Left lobe of liver (tissue), 2 donors: ENCODE measurements around the gene CLSTN2. TPM values are rescaled to one million over a fixed set of nuclear protein-coding genes. Genes with fewer than 3 reads are reported as not detected.

Experiments used
- ATAC-seq: fragments of 200-7000 bp; cut with Tn5 transposase; one replicate; pipeline ENCODE4 v1.9.1; 2020; ENCODE audit warnings: mild to moderate bottlenecking, moderate library complexity
- DNase-seq: peaks from one replicate; pipeline ENCODE4 v3.0.0-alpha.2; 2020; ENCODE audit warnings: low spot score
- total RNA-seq: library from RNA; stranded (reverse); gene quantifications from one replicate; pipeline ENCODE4 v1.2.1, GENCODE V29; 2021
- donor health status: DM: no; HTN: no; CAD: no; lungs with moderate emphysema.
- donor health status: DM: no; HTN: yes; CAD: no.

The CLSTN2 gene
- total RNA-seq, 1 donor from 2014 or later, result 1.9 TPM

DNA sequence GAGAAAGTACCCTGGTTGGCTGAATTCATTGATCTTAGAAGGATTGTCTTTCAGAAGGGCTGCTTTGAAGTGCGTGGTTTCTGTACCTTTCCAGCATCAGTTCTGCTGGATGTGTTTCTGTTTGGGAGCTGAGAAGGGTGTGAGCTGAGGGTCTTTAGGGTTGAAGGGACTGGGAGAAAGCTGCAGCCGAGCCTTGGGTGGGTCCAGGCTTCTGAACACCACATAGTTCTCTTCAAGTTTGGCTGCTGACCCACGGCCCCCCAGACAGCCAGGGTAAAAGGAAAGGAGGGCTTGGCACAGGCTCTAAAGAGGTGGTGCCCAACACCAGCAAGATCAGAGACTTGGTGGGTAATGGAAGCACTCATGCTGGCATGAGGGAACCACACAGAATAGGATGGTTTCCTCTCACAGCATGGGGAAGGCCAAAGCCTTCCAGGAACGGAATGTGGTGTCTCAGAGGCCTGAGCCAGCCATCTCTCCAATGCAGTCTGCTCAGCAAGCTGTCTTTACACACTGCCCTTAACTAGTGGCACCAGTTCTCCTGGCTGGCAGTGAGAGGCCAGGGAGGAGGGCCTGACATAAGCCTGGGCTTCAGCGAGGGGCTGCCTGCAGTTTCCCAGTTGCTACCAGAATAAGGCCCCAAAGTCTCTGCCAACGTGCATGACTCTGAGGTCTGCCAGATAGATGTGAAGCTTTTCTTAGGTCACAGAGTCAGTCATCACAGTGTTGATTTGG lies 503.9 kb downstream of the CLSTN2 start:
- ATAC-seq (no peak), DNase-seq (no peak)

DNA sequence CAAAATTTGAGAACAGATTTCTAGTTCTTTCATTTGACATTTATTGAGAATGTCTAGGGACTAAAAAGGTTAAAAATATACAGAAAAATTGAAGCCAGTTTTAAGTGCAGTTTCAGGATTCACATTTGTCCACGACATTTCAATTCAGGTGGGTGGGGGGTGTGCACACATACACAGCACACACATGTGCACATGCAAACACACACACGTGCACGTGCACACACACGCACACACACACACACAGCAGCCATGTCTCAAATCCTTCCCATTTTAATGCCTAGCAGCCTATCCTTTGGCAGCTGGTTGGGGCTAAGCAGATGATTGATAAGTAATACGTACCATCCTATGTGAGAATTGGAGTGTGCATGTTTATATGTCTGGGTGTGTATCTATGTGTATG lies 504.5 kb downstream of the CLSTN2 start:
- no peak for DNase-seq
- no peak for ATAC-seq

DNA sequence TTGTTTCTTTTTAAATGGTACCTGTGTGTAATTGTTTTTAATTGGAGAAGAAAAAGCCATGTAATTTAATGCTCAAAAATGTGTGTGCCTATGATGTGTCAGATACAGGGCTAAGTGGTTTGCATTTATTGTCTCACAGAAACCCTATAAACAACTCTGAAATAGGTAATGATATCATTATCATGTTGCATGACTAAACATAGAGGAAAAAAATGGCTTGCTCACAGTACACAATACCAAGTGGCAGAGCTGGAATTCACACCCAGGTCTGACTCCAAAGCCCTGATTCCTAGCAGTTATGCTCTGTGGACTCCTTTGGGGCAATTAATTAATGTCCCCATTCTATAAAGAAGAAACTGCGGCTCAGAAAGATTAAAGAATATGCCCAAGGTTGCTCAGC lies 505.5 kb downstream of the CLSTN2 start:
- DNase-seq (no peak), ATAC-seq (no peak)

DNA sequence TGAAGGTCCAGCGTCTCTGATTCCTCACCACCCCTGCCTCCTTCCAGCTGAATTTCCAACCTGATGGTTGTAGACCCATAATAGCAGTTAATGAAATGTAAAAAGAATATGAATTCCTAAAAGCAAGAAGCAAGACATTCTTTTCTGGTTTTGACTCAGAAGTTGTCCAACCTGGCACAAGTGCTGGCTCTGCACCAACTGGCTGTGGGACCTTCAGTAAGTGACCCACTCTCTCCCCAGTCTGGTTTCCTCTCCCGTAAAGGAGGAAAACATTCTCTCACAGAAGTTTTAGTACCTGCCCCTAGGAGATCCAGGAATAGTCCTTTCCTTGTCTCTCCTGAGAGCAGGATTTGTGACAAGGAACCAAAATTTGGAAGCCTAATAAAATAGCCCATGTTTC lies 506.0 kb downstream of the CLSTN2 start:
- ATAC-seq (no peak), DNase-seq (no peak)

DNA sequence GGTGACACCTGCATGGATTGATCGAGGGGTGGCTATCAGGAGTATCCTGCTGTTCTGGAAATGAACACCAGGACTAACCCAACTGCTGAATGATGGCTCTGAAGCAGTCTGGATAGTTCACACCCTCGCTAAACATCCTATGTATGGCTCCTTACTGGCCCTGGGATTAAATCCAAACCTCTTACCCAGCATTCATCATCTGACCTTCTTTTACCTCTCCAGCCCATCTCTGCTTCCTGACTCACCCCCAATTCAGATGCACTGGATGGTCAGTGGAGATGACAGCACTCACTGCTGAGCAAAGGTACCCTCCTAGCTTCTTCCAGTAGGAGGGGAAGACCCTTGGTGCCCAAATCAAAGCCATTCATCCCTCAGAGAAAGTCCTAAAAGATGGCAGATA lies 507.6 kb downstream of the CLSTN2 start:
- no peak for ATAC-seq
- no peak for DNase-seq

DNA sequence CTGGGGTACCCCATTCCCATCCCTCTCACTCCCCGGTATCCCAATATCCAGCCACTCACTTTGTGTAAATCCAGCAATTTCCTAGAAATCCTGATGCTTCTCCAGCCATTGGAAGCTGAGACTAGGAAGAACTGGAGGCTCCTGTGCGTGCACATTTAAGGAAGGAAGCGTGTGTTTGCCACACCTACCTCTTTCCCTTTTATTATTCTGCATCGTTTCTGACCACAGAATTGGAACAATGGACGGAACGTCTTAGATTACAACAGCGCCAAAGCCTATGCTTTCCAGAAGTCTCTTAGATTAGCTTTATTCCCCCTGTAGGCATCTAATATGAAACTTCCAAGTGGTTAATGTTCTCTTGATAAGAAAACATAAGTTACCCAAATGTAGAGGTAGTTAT lies 508.1 kb downstream of the CLSTN2 start:
- peak; percentile 34 for ATAC-seq
- no peak for DNase-seq

DNA sequence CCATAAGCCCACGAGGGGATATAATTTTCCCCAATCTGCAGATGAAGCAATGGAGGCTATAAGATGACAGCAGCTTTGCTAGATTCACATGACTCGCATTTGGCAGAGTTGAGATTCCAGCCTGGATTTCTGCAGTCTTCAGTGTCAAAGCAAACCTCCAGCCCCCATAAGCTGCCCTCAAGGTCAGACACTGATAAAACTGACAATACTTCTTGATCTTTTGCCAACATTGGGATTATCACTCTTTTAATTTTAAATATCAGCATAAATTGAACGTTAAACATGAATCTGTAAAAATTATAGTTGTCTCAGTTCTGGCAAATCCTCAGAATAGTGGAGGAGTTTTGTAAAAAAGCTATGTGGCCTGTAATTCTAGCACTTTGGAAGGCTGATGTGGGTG lies 508.8 kb downstream of the CLSTN2 start:
- no peak for ATAC-seq
- no peak for DNase-seq

DNA sequence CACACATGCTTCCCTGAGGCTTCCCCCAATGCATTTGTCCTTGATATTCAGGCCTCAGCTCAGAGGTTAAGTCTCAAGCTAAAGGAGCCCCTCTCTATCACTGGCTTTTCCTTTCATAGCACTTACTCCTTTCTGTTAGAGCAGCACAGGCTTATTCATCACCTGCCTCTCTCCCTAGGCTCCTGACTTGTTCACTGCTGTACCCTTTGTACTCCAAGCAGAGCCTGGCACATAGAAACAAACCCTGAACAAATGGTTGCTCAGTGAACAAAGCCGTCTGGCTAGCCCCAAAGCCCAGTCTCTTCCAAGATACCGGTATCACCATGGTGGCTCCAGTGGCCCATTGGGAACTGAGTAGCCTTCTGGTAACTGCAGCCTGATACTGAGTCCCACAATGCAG lies 511.7 kb downstream of the CLSTN2 start:
- DNase-seq (no peak), ATAC-seq (no peak)

DNA sequence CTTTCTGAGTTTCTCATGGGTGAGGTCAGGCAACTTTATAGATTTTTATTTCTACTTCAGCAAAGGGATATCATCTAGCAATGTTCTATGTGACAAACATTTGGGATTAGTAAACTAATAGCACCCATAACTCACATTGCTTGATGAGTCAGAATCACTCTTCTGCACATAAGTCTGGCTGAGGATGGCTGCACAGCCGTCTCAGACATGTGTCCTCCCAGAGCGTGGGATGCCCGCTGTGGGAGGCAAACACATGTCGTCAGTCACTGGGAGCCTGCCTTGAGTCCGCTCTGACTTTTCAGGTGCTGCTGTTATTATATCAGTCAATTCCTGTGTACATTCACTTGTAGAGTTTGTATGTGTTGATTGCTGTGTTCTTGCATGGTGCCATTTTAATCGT lies 512.2 kb downstream of the CLSTN2 start:
- DNase-seq, result no peak
- no peak for ATAC-seq

DNA sequence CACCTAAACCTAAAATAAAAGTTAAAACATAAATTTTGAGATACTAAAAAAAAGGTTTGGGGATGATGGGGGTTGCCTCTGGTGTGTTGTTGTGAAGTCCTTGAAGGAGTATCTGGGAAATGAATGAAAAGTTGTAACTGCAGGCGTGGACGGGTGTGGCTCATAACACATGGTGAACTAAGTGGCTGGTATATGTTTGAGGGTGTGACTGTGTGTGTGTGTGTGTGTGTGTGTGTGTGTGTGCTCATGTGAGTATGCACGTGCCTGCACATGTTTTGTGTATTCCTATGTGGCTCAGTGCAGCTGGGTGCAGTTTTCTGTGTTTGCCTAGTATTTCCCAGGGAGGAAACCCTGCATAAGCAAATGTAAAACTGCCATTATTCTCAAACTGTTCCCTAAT lies 513.0 kb downstream of the CLSTN2 start:
- DNase-seq (no peak), ATAC-seq (no peak)

DNA sequence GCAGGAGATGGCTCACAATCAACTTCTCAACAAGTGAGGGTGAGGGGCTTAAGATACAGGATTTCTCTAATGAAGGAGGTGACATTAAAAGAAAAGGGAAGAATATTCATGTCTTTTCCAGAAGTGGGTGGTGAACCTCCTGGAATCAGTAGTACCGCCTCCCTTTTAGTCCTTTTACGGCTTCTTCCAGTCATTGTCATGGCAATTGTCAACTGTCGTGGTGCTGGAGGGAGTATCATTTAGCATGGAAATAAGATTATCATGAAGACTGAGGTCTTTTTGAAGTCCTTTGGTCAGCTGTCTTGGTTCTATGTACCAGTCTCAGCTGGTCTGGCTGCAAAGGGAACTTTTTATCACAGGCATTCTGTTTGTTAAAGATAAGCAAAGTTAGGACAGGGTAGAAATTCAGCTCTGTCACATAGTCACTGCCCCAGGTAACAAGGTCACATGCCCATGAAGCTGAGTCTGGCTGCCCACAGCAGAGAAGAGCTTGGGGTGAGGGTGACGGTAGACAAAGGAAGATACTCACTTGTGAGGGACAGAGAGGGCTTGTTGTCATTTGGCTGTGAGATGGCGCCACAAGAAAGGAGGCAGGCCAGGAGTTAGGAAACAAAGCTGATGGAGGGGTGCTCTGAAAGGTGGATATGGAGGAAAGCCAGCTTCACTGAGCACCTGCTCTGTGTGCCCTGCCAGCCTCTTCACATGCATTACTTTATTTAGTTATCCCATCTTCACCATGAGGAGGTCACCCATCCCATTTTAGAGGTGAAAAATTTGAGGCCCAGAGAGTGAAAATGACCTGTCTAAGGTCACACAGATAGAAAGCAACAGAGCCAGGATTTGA lies 514.6 kb downstream of the CLSTN2 start:
- no peak for DNase-seq
- peak; percentile 32 for ATAC-seq

DNA sequence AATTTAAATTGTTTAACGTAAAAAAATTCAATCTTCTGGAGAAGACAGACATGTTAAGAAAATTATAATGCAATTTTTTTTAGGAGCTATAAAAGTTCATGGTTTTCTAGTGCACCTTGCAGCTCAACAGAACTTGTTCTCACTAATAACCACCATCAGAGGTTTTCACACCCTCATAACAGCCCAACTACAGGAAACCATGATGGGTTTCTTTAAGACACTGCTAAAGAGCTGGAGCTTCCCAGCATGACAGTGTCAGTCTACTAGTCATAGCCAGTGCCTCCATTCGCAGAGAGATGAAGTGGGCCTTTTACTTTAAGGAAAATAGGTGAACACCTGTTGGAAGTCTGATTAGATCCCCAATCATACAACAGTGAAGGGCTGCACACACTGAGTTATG lies 518.8 kb downstream of the CLSTN2 start:
- DNase-seq, result no peak
- ATAC-seq, result no peak

DNA sequence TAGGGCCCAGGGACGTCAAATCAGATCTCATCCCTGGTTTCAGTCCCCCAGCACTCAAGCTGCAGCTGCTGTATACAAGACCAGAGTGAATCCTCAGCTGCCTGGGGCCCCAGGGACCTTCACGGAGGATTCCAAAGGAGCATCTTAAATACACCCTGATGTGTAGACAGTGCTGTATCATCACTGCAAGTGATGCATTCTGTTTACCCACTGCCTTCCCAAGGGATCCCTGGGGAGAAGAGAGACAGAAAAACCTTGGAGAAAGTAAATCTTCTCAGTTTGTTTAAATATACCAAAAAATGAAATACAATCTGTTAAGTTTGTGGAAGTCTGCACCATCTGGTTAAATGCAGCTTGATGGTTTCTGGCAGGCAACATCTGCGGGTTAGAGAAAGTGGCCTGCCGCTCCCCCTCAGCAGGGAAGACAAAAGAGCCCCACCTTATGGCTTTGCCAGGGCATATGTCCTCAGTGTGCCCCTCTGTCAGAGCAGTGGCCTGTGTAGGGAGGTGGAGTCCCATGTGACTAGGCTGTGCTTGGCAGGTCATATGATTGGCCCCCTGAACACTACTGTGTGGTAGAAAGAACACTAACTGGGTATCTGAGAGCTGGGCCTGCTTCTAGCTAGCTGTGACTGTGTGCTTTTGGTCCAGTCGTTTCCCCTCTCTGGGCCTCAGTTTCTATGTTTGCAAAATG lies 520.7 kb downstream of the CLSTN2 start:
- ATAC-seq, result no peak

DNA sequence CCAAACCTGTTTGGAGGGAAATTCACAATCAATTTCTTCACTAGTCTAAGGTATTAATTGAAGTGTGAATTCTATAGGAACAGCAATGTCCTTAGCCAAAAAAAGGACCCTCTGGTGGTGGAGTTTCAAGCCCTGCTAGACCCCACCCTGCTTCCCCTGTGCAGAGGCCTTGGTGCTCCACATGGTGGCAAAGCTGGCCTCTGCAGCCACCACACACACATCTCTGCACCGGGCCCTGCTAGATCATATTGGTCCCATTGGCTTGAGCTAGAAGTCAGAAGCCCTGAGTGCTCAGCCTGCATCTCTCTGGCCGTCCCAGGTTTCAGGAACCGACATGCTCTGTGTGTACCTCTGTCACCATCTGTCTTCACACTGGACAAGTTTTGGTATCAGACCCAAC lies 522.0 kb downstream of the CLSTN2 start:
- no peak for ATAC-seq
- DNase-seq, result no peak

More for the DNA sequence above, 520.7 kb downstream of the CLSTN2 start:
- no peak for DNase-seq

DNA sequence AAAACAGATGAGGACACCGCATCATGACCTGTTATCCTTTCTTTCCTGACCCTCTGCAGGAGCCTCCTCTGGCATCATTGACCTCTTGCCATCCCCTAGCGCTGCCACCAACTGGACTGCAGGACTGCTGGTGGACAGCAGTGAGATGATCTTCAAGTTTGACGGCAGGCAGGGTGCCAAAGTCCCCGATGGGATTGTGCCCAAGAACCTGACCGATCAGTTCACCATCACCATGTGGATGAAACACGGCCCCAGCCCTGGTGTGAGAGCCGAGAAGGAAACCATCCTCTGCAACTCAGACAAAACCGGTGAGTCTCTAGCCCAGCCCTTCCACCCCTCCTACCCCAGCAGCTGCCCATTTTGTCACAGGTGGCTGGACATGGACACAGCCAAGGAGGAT lies 524.5 kb downstream of the CLSTN2 start:
- no peak for ATAC-seq
- no peak for DNase-seq

DNA sequence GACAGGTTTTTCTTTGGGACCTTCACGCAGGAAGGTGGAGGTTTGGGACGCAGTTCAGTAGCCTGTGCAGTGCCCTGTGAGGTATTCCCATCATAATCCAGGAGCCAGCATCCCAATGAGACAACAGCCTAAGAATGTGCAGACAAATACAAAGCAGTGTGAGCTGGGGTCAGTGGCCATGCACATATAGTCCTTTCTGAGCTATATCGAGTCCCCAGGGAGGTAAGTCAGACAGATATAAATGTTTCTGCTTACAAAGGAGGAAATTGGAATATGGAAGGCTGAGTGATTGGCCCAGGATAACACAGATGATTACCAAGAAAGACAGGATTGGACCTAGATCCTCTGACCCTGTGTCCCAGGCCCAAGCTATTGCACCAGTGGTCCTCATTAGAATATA lies 526.3 kb downstream of the CLSTN2 start:
- DNase-seq (no peak), ATAC-seq (no peak)

DNA sequence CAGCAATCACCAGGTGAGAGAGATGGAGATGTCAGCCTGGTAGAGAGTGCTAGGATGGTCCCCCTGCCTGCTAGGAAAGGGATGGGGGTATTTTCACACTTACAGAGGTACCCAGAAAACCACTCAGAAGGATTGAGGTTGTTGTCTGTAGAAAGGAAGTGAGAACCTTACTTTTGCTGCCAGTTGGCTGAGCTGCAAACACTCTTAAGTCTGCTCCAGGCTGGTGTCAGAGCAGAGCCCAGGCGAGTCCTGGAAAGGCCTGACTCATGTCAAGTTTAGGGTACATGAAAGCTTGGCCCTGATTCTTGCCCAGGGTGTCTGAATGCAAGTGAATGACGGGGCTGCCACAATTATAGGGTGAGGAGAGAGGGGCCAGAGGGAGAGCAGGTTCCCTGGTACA lies 528.4 kb downstream of the CLSTN2 start:
- DNase-seq (no peak), ATAC-seq (no peak)

DNA sequence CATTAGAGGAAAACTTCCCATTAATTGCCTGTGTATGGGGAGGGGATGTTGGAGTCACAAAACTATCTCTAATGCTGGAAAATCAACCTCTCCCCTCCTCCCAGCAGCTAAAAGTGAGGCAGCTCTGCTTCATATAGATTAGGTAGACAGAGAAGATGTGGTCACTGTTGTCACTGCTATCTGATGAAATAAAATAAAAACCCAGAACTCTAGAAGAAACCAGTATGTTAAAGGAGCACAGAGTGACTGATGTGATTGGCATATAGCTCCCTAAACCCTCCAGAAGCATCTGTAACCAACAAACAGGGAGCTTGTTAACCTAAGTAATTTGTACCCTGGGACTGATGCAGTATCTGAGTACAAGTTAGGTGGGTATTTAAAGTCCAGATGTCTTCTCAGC lies 531.0 kb downstream of the CLSTN2 start:
- DNase-seq (no peak), ATAC-seq (no peak)

DNA sequence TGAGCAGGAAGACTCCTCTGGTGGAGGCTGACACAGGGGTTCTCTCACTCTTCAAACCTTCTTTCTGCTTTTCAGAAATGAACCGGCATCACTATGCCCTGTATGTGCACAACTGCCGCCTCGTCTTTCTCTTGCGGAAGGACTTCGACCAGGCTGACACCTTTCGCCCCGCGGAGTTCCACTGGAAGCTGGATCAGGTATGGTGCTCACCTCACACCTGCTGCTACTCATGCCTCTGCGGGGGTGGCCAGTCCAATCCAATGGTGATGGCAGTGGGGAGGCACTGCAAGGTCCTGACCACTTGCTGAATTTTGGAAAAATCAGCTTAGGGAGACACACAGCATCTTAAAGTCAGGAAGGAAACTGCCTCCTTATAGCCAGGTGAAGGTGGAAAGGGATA lies 531.5 kb downstream of the CLSTN2 start:
- ATAC-seq, result no peak

DNA sequence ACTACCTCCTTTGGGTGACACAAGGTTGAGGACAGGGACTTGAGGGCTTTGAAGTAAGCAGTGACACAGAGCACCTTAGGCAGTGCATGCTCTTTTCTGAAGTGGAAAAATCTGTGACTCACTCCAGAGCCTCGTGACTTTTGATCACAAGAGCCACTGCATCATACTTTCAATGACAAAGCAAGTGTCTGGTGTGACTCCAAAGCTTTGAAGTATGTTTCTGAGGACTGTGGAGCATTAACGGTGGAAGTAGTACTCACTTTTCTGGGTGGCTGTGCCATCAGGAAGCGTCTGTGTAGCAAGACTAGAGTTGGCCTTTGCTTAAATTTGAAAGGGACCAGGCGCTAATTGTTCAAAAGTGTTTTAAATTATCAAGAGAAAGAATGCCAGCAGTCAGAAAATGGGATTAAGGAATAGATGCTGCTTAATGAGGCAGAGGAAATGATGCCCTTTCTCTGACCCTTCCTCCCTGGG lies 532.2 kb downstream of the CLSTN2 start:
- DNase-seq (no peak), ATAC-seq (no peak)

More for the DNA sequence above, 531.5 kb downstream of the CLSTN2 start:
- no peak for DNase-seq

DNA sequence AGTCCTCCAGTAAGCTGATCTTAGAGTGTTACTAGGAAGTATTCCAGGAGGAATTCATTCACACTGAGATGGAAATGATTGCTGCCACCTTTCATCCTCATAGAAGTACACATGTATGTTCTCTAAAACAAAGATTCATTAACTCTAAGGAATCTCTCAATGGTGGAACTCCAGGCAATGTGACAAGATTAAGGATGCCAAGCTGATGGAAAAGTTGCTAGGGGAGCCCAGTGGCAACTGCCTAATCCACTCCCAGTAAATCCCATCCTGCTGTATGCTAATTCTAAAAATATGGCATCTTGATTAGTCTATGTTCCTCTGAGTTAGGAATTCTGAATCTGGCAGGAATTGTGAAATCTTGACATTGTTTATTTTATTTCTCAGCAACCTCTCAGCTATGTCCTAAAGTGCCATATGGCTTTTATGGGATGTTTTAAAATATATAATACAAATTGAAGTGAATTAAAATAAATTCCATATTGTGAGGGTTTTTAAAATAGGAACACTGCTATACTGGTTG lies 532.9 kb downstream of the CLSTN2 start:
- DNase-seq, result no peak
- no peak for ATAC-seq
